Upper lobe of right lung (tissue), 1 donor: ENCODE results near the gene LRP10. TPM values are rescaled to one million over a fixed set of nuclear protein-coding genes. Genes with fewer than 3 reads are reported as not detected.

Experiments
- ATAC-seq: fragments of 200-7000 bp; cut with Tn5 transposase; one replicate; pipeline ENCODE4 v1.9.1; 2020; ENCODE audit warnings: mild to moderate bottlenecking, moderate library complexity
- DNase-seq: peaks from one replicate; pipeline ENCODE4 v3.0.0-alpha.2; 2020
- H3K27ac ChIP-seq: fragments of 200-600 bp; one replicate; pipeline ENCODE4 v1.8.0; 2022
- H3K27me3 ChIP-seq: fragments of 200-600 bp; one replicate; pipeline ENCODE4 v1.8.0; 2022; ENCODE audit warnings: mild to moderate bottlenecking
- H3K36me3 ChIP-seq: fragments of 200-600 bp; one replicate; pipeline ENCODE4 v1.8.0; 2022
- H3K4me1 ChIP-seq: fragments of 200-600 bp; one replicate; pipeline ENCODE4 v1.8.0; 2022
- H3K4me3 ChIP-seq: fragments of 200-600 bp; one replicate; pipeline ENCODE4 v1.8.0; 2022; ENCODE audit warnings: mild to moderate bottlenecking
- H3K9me3 ChIP-seq: fragments of 200-600 bp; one replicate; pipeline ENCODE4 v1.8.0; 2022
- intact Hi-C: fragments of 100-400 bp; cut with DNase I; formaldehyde crosslinking; loops from one replicate; pipeline ENCODE4 v1.11.0; 2022
- total RNA-seq: library from RNA; stranded (reverse); fragmentation: NEBNext Ultra II Directional; extraction: Animal tissue kit (Norgen Biotek cat#: 25700); gene quantifications from one replicate; pipeline ENCODE4 v1.2.1, GENCODE V29; 2021
- TF ChIP-seq, protein P1 (sequence below): fragments of 200-600 bp; IDR thresholded peaks from one replicate; pipeline ENCODE4 v1.8.0; 2022; ENCODE audit warnings: antibody characterized with exemption
- donor health status: DM: no; HTN: yes; CAD: no; lungs with severe emphysema.

The LRP10 gene
- total RNA-seq, 1 donor from 2014 or later, result 142 TPM

GRCh38 chr14:22929961-22930364 lies 58.4 kb downstream of the LRP10 start:
- Histone ChIP-seq H3K4me3 (peak overlapping the region; percentile 89), H3K4me1 (peaks cover 17% of the 10 kb centered on the region), H3K9me3 (no peaks in the 10 kb centered on the region), H3K36me3 (peaks cover 23% of the 10 kb centered on the region), H3K27me3 (no peaks in the 10 kb centered on the region), H3K27ac (peak overlapping the region; percentile 85)
- TF ChIP-seq, protein P1, sequence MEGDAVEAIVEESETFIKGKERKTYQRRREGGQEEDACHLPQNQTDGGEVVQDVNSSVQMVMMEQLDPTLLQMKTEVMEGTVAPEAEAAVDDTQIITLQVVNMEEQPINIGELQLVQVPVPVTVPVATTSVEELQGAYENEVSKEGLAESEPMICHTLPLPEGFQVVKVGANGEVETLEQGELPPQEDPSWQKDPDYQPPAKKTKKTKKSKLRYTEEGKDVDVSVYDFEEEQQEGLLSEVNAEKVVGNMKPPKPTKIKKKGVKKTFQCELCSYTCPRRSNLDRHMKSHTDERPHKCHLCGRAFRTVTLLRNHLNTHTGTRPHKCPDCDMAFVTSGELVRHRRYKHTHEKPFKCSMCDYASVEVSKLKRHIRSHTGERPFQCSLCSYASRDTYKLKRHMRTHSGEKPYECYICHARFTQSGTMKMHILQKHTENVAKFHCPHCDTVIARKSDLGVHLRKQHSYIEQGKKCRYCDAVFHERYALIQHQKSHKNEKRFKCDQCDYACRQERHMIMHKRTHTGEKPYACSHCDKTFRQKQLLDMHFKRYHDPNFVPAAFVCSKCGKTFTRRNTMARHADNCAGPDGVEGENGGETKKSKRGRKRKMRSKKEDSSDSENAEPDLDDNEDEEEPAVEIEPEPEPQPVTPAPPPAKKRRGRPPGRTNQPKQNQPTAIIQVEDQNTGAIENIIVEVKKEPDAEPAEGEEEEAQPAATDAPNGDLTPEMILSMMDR, result no peak
- ATAC-seq (no peak), DNase-seq (no peak)
- intact Hi-C loops, result no loop called here

Other genes starting within 250 kb of the LRP10 start
- gene OR6J1, start 227.4 kb upstream of the LRP10 start, total RNA-seq, result not detected
- gene OXA1L, start 105.1 kb upstream of the LRP10 start, total RNA-seq, result 105 TPM
- gene SLC7A7, start 56.3 kb upstream of the LRP10 start, total RNA-seq, result 84.4 TPM
- gene MRPL52, start 41.9 kb upstream of the LRP10 start, total RNA-seq, result 58.4 TPM
- 149 TPM for gene MMP14, start 35.2 kb upstream of the LRP10 start, total RNA-seq
- gene REM2, start 11.5 kb downstream of the LRP10 start, total RNA-seq, result 0.41 TPM
- 83.5 TPM for gene RBM23, start 47.4 kb downstream of the LRP10 start, total RNA-seq
- gene PRMT5, start 57.6 kb downstream of the LRP10 start, total RNA-seq, result 38.9 TPM
- 44.7 TPM for gene HAUS4, start 85.3 kb downstream of the LRP10 start, total RNA-seq
- 37.8 TPM for gene AJUBA, start 110.8 kb downstream of the LRP10 start, total RNA-seq
- 8.4 TPM for gene C14orf93, start 138.4 kb downstream of the LRP10 start, total RNA-seq
- gene PSMB5, start 163.2 kb downstream of the LRP10 start, total RNA-seq, result 75.7 TPM
- not detected for gene PSMB11, start 170.5 kb downstream of the LRP10 start, total RNA-seq
- 7.8 TPM for gene CDH24, start 185.8 kb downstream of the LRP10 start, total RNA-seq
- 161 TPM for gene ACIN1, start 223.4 kb downstream of the LRP10 start, total RNA-seq
- 55.3 TPM for gene C14orf119, start 223.8 kb downstream of the LRP10 start, total RNA-seq
- gene CIROP, start 233.2 kb downstream of the LRP10 start, total RNA-seq, result not detected
- gene CEBPE, start 247.5 kb downstream of the LRP10 start, total RNA-seq, result not detected